ENCODE measurements around the gene ZNF444.
"Not testable (repeated sequence)": the region's sequence is repeated elsewhere in the genome, so short reads cannot be mapped to it uniquely, and the experiment has no call there.

Gene ZNF444

DNA sequence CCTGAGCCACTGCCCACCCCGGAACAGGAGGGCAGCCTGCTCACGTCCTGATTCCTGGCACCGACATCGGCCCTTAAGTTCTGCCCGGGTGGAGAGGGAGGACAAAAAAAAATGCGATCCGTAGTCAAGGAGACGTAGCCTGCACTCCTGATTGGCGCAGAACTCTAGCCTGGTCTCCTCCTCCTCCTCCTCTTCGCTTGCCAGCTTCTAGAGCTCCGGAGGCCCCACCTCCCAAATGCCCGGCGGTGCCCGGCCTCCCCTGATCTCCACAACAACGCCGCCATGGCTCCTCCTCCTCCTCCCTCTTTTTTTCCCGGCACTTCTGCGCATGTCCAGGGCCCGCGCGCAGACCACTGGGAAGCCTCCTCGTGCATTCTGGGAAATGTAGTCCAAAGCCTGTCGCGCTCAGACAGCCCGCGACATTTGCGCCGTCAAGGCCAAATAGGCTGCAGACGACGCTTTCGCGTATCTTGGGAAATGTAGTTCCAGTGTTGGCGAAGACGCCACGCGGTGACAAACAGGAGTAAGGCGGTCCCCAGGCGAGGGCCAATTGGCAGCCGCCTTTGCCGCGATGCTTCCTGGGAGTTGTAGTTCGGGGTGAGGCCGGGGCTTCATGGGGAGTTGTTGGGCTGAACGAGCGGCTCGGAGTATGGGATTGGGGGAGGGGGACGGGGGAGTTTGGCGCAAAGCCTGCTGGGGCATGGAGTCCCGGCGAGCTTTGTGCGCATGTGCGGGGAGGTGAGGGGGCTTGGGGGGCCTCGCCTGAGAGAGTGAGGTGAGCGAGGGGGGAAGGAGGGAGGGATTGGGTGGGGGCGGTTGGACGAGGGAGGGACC is at the start of gene ZNF444:
ZNF444 (plus strand) TSS at position 705 of the 834 bp plus-strand sequence. CDS start 5,625 bp downstream, outside the sequence.
- H3K4me1 Mint-ChIP-seq (ENCODE audit: low read depth) = peaks cover 34% of the 10 kb centered on the region
- H3K9me3 Mint-ChIP-seq (ENCODE audit: low read depth) = no peaks in the 10 kb centered on the region
- no peaks in the 10 kb centered on the region for H3K36me3 Mint-ChIP-seq
- peak within 1 kb of the TSS; percentile 90 for H3K27ac Mint-ChIP-seq
- H3K4me3 Mint-ChIP-seq = peak within 1 kb of the TSS; percentile 89
- H3K27me3 Mint-ChIP-seq = no peaks in the 10 kb centered on the region

DNA sequence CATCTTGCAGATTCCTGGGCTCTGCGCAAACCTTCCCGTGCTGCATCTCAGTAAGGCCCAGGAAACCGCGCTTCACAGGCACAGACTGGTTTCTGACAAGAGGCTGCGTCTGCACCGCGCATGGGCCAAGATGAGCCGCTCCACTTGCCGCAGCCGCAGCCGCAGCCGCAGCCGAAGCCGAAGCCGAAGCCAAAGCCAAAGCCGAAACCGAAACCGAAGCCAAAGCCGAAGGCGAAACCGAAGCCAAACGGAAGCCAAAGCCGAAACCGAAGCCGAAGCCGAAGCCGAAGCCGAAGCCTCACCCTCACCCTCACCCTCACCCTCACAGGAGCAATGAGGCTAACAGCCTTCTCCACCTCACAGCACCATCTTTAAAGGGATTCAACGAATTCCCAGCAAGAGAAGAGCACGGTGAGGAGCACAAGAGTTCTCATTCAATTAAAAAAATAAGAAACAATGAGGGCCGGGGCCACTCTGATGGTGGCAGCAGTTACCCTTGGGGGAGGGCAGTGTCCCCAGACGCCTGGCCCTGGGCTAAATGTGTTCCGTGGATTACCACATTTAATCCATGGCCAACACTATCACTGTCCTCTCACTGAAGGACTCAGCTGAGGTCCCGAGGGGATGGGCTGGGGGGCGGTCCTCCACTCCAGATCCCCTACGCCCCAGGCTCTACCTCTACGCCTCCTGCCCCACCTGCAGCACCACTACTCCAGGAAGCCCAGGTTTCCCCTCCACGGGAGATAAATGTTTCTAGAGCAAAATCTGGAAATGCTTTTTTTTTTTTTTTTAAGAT is 49.1 kb upstream of the ZNF444 start:
- Mint-ChIP-seq H3K4me3 (no peak overlapping the region), H3K9me3 (ENCODE audit: low read depth) (no peaks in the 10 kb centered on the region), H3K27ac (no peak overlapping the region), H3K4me1 (ENCODE audit: low read depth) (peaks cover 4% of the 10 kb centered on the region), H3K27me3 (no peaks in the 10 kb centered on the region), H3K36me3 (peaks cover 8% of the 10 kb centered on the region)

DNA sequence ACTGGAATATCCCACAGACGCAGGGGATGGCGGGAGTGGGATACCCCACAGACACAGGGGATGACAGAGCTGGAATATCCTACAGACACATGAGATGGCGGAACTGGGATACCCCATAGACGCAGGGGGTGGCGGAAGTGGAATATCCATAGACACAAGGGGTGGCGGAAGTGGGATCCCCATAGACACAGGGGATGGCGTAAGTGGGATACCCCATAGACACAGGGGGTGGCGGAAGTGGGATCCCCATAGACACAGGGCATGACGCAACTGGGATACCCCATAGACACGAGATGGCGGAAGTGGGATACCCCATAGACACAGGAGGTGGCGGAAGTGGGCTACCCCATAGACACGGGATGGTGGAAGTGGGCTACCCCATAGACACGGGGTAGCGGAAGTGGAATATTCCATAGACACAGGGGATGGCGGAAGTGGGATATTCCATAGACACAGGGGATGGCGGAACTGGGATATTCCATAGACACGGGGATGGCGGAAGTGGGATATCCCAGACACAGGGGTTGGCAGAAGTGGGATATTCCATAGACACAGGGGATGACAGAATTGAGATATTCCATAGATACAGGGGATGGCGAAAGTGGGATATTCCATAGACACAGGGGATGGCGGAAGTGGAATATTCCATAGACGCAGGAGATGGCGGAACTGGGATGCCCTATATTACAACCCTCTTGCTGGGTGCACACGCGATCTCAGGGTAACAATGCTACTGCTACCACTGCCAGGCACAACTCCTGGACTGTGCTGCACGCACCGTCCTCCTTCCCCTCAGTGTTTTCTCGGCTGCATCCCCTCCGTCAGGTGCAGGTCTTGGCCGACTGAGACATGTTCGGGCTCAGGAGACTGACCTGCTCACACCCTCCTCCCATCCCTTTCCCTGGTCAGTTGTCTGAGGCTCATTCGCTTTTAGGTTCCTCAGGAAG is 48.1 kb upstream of the ZNF444 start:
- no peaks in the 10 kb centered on the region for H3K9me3 Mint-ChIP-seq (ENCODE audit: low read depth)
- no peaks in the 10 kb centered on the region for H3K27me3 Mint-ChIP-seq
- no peak overlapping the region for H3K4me3 Mint-ChIP-seq
- H3K36me3 Mint-ChIP-seq = peaks cover 8% of the 10 kb centered on the region
- no peak overlapping the region for H3K27ac Mint-ChIP-seq
- H3K4me1 Mint-ChIP-seq (ENCODE audit: low read depth) = peaks cover 4% of the 10 kb centered on the region

DNA sequence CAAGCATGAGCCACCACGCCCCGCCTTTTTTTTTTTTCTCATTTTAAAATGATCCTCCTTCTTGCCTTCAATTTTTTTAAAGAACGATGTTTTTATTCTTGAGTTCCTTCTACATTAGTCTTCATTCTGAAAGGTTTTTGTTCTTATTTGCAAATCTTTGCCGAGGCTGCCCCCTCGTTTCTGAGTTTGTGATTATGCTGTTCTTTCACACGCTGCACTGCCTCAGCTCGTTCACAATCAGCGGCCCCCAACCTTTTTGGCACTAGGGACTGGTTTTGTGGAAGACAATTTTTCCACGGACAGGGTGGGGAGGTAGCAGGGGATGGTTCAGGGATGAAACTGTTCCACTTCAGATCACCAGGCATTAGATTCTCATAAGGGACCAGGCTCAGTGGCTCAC is 46.6 kb upstream of the ZNF444 start:
- H3K9me3 Mint-ChIP-seq (ENCODE audit: low read depth) = no peaks in the 10 kb centered on the region
- no peak overlapping the region for H3K27ac Mint-ChIP-seq
- H3K27me3 Mint-ChIP-seq = no peaks in the 10 kb centered on the region
- H3K4me1 Mint-ChIP-seq (ENCODE audit: low read depth) = peaks cover 4% of the 10 kb centered on the region
- no peak overlapping the region for H3K4me3 Mint-ChIP-seq
- H3K36me3 Mint-ChIP-seq = peaks cover 8% of the 10 kb centered on the region

DNA sequence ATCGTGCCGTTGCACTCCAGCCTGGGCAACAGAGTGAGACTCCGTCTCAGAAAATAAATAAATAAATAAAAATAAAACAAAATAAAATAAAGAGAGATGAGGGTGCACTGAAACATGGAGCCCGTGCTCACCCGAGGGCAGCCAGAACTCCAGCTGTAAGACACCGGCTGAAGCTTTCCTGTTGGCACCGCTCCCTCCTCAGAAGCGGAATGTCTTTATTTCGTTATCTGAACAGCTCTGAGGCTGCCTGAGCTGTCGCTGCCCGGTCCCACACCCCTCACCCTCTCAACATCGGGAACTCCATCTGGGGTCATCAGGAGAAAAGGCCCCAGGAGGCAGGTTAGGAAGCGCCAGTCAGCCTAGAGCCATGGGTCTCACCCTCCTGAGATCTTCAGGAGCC is 44.4 kb upstream of the ZNF444 start:
- Mint-ChIP-seq H3K9me3 (ENCODE audit: low read depth) (no peaks in the 10 kb centered on the region), H3K4me3 (no peak overlapping the region), H3K27ac (no peak overlapping the region), H3K4me1 (ENCODE audit: low read depth) (peaks cover 2% of the 10 kb centered on the region), H3K27me3 (no peaks in the 10 kb centered on the region), H3K36me3 (peaks cover 8% of the 10 kb centered on the region)

DNA sequence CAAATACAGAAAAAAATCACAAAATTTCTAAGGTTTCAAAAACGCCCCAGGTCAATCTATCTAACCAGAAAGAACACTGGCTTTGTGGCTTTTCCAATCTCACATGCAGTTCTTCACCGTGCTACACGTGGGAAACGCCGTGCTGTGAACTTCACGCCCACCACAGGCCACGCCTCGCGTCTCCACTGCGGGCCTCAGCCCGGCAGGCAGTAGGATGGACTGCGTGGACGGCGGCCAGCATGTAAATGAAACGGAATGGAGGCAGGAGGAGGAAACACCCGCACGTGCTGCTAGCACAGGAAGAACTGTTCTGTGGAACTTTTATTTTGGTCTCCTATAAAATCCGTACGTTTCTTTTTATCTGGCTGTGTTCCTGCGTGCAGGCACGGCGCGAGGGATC is 43.8 kb upstream of the ZNF444 start:
- no peaks in the 10 kb centered on the region for H3K27me3 Mint-ChIP-seq
- peaks cover 2% of the 10 kb centered on the region for H3K4me1 Mint-ChIP-seq (ENCODE audit: low read depth)
- H3K4me3 Mint-ChIP-seq = no peak overlapping the region
- no peak overlapping the region for H3K27ac Mint-ChIP-seq
- H3K9me3 Mint-ChIP-seq (ENCODE audit: low read depth) = no peaks in the 10 kb centered on the region
- peaks cover 8% of the 10 kb centered on the region for H3K36me3 Mint-ChIP-seq

DNA sequence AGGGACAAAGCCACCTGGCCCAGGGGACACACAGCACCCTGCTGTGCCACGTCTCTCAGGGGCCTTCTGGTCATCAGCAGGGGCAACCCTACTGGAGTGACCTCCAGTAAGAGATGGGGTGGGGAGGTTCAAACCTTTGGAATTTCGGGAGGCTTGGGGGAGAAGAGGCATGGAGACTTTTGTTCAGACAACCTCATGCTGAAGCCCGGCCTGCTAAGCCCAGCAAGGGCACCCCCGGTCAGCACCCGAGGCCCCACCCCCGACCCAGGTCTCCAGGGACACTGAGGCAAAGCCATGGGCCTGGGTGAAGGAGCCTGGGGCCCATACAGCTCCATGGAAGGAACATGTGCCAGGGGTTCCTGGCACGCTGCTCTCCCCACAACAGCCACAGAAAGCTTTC is 43.3 kb upstream of the ZNF444 start:
- no peaks in the 10 kb centered on the region for H3K9me3 Mint-ChIP-seq (ENCODE audit: low read depth)
- H3K27me3 Mint-ChIP-seq = no peaks in the 10 kb centered on the region
- no peak overlapping the region for H3K27ac Mint-ChIP-seq
- H3K4me1 Mint-ChIP-seq (ENCODE audit: low read depth) = peaks cover 2% of the 10 kb centered on the region
- peaks cover 8% of the 10 kb centered on the region for H3K36me3 Mint-ChIP-seq
- H3K4me3 Mint-ChIP-seq = no peak overlapping the region

DNA sequence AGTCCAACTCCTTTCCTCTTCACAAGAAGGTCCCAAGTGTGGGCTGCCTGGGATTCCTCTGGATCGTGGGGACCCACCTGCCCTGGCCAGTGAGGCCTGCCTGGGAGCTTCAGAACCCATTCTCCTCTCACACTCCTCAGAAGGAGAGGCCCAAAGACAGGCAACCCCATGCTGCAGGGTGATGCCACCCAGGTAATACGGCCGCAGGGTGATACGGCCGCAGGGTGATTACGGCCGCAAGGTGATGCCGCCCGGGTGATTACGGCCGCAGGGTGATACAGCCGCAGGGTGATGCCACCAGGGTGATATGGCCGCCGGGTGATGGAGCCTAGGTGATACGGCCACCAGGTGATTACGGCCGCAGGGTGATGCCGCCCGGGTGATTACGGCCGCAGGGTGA is 42.9 kb upstream of the ZNF444 start:
- H3K9me3 Mint-ChIP-seq (ENCODE audit: low read depth); H3K4me3 Mint-ChIP-seq; H3K27ac Mint-ChIP-seq; H3K4me1 Mint-ChIP-seq (ENCODE audit: low read depth); H3K27me3 Mint-ChIP-seq; H3K36me3 Mint-ChIP-seq: not testable (repeated sequence)

DNA sequence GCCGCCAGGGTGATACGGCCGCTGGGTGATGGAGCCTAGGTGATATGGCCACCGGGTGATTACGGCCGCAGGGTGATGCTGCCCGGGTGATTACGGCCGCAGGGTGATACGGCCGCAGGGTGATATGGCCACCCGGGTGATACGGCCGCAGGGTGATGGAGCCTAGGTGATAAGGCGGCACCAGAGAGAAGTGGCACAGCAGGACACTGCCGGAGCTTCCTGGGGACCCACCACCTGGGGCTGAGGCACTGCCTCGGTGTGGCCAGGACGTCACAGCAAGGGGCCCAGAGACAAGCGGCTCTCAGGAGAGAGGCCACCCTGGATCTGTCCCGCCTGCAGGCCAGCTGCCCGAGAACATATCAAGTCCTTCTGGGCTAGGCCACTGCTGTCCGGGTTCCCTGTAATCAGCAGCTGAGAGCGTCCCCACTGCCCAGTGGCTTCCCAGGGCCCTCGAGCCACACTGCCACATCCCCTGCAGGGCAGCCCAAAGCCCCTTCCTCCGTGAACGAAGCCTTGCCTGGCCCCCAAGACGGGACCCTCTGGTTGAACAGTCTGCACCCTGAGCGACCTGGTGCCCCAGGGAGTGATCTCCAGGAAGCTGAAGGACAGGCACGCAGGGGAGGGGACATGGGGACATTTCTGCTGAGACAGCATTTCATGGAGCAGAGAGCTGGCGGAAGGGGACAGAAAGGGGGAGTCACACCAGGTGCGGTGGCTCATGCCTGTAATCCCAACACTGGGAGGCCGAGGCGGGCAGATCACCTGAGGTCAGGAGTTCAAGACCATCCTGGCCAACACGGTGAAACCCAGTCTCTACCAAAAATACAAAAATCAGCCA is 42.1 kb upstream of the ZNF444 start:
- Mint-ChIP-seq H3K27ac (no peak overlapping the region), H3K27me3 (no peaks in the 10 kb centered on the region)

DNA sequence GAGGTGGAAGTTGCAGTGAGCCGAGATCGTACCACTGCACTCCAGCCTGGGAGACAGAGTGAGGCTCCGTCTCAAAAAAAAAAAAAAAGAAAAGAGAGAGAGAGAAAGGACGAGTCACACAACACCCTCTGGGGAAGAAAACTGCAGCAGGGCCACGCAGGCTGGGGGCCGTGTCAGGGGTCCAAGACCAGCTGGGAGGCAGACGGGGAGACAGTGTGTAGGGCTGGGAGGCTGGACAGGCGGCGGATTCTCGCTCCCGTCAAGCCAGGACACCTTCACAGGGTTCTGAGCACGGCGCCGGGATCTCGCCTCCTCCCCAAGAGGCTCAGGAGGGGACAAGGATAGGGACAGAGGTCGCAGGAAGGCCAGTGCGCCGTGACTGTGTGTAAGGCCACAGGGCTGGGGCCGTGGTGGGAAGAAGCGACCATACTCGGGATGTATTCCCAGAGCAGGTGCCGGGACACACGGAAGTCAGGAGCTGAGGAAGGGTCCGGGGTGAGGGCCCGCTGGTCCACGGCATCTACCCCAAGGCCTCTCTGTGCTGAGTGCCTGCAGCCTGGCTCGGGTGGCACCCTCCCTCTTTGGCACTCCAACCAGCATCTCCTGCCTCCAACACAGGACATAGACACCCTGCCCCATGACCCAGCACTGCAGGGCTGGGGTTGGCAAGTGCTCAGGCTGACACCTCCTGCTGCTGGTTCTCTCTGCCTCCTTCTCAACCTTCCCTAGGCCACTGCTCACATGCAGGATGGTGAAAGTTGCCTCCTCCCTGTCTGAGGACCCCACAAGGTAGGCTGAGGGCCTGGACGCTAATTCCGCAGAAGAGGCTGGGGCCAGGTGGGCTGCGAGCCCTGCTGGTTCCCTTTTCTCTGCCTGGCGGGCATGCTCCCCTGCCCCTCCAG is 41.2 kb upstream of the ZNF444 start:
- Mint-ChIP-seq H3K4me3 (no peak overlapping the region), H3K27me3 (no peaks in the 10 kb centered on the region), H3K4me1 (ENCODE audit: low read depth) (peaks cover 7% of the 10 kb centered on the region), H3K9me3 (ENCODE audit: low read depth) (no peaks in the 10 kb centered on the region), H3K27ac (no peak overlapping the region), H3K36me3 (peaks cover 3% of the 10 kb centered on the region)

More for the DNA sequence above, 42.1 kb upstream of the ZNF444 start:
- H3K4me1 Mint-ChIP-seq (ENCODE audit: low read depth) = peaks cover 4% of the 10 kb centered on the region
- H3K4me3 Mint-ChIP-seq = no peak overlapping the region
- no peaks in the 10 kb centered on the region for H3K9me3 Mint-ChIP-seq (ENCODE audit: low read depth)
- peaks cover 3% of the 10 kb centered on the region for H3K36me3 Mint-ChIP-seq

DNA sequence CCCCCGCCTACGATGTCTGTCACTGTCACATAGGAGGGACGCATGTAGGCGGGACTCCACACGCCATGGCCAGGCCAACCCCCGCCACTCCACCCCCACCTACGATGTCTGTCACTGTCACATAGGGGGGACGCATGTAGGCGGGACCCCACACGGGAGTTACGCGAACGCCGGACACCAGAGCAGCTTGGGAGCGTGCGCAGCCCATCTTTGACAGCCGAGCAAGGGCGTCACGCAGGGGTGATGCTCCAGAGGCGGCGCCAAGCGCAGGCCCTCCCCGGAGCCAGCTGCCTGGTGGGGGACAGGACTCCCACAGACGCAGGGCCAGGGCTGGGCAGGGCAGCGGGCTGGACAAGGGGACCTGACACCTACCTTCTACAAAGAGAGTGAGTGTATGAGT is 40.0 kb upstream of the ZNF444 start:
- Mint-ChIP-seq H3K27me3 (no peaks in the 10 kb centered on the region), H3K4me3 (no peak overlapping the region), H3K36me3 (no peaks in the 10 kb centered on the region), H3K9me3 (ENCODE audit: low read depth) (no peaks in the 10 kb centered on the region), H3K27ac (no peak overlapping the region), H3K4me1 (ENCODE audit: low read depth) (peaks cover 16% of the 10 kb centered on the region)

DNA sequence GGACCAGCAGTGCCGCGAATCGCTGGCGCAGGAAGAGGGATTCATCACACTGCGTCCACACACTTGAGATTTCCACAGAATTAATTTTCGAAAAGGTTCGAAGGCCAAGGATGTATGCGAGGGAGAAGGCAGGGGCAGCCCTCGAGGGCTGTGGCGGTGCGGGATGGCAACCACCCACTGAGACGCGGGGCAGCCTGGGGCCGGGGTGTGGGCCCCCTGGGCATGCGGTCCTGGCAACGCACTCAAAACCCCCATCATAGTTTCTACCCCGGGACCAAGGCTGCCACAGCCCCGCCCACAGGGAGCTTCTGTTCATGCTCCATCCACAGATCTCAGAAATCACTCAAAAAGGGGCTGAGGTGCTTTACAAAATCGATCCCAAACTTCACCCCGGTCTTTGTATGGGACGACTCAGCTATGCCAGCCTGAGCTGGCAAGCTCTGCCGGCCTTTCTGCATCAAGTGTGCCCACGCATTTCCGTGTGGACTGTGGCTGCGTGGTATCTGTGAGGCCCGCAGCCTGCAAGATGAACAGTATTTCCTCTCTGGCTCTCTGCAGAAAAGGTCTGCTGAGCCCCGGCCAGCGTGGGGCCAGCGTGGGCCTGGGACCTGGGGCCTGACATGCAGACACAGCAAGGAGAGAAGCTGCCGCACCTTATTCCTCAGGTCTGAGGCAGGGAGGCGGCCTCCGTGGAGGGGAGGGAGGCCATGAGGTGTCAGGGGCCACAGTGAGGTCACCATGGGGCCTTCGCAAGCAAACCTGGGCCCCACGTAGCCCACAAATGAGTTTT is 39.1 kb upstream of the ZNF444 start:
- no peaks in the 10 kb centered on the region for H3K9me3 Mint-ChIP-seq (ENCODE audit: low read depth)
- H3K27ac Mint-ChIP-seq = no peak overlapping the region
- no peak overlapping the region for H3K4me3 Mint-ChIP-seq
- H3K4me1 Mint-ChIP-seq (ENCODE audit: low read depth) = peaks cover 25% of the 10 kb centered on the region
- no peaks in the 10 kb centered on the region for H3K36me3 Mint-ChIP-seq
- H3K27me3 Mint-ChIP-seq = no peaks in the 10 kb centered on the region

Measured in activated naive CD8-positive, alpha-beta T cell (primary cell).